ENCODE measurements around the gene BRD1. TPM values are rescaled to one million over a fixed set of nuclear protein-coding genes. Genes with fewer than 3 reads are reported as not detected.
A peak's percentile ranks its signal among the peaks of the same experiment; 100 is the strongest.

Gene BRD1
- total RNA-seq, 1 experiment from 2014 or later, result 19.1 TPM

DNA sequence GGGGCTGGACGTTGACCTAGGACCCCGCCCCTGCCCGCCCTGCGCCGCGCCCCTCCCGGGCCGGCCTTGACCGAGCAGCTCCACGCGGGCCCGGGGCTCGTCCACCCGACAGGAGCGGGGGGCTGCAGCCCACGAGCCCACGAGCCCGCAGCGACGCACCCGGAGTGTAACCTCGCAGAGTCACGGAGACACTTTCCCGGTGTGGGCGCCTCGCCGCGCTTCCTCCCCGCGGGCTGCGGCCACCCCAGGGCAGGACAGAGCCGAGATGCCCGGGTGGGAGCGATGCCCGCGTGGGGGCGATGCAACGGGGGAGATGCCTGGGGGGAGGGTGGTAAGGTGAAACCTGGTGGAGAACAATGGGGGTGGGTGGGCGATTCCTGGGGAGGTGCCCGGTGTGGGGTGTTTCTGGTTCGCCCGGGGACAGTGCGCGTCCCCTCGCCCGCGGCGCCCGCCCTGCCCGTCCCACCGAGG is 21.1 kb upstream of the BRD1 start:
- peaks cover 14% of the 10 kb centered on the region for H3K27me3 ChIP-seq (ENCODE audit: low read length)
- H3K27ac ChIP-seq (ENCODE audit: low read length), result no peak overlapping the region
- H3K9me2 ChIP-seq (replicated peaks; ENCODE audit: low read length), result no peaks in the 10 kb centered on the region
- BruUV-seq (replicated peaks), result no TSS peak
- no peaks in the 10 kb centered on the region for H3F3A ChIP-seq (ENCODE audit: low read length, unreplicated experiment)
- no peaks in the 10 kb centered on the region for H3K9me3 ChIP-seq (ENCODE audit: low read length)
- TF ChIP-seq EZH2phosphoT487 (IDR thresholded peaks at IDR 0.05; ENCODE audit: borderline replicate concordance, low read length) (no peak), EZH2 (IDR thresholded peaks at IDR 0.05; ENCODE audit: low read length, unreplicated experiment) (no peak)
- TF ChIP-seq, protein P1, sequence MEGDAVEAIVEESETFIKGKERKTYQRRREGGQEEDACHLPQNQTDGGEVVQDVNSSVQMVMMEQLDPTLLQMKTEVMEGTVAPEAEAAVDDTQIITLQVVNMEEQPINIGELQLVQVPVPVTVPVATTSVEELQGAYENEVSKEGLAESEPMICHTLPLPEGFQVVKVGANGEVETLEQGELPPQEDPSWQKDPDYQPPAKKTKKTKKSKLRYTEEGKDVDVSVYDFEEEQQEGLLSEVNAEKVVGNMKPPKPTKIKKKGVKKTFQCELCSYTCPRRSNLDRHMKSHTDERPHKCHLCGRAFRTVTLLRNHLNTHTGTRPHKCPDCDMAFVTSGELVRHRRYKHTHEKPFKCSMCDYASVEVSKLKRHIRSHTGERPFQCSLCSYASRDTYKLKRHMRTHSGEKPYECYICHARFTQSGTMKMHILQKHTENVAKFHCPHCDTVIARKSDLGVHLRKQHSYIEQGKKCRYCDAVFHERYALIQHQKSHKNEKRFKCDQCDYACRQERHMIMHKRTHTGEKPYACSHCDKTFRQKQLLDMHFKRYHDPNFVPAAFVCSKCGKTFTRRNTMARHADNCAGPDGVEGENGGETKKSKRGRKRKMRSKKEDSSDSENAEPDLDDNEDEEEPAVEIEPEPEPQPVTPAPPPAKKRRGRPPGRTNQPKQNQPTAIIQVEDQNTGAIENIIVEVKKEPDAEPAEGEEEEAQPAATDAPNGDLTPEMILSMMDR (conservative IDR thresholded peaks at IDR 0.05; ENCODE audit: low read depth, low read length), result no peak
- intact Hi-C loops (cut with micrococcal nuclease), result no loop called here
- DNase-seq (no peak), ATAC-seq (no peak)
- CTCF ChIA-PET, result no interaction called here
- H4K20me1 ChIP-seq (ENCODE audit: low read length), result no peaks in the 10 kb centered on the region
- H3K4me1 ChIP-seq (ENCODE audit: insufficient read depth, low read length), result no peaks in the 10 kb centered on the region
- no peaks in the 10 kb centered on the region for H3K36me3 ChIP-seq (ENCODE audit: low read depth, low read length)
- 0 out of 2 replicates have a peak overlapping the region, but pooled peaks have one; percentile 37 for H3K4me2 ChIP-seq (ENCODE audit: low read length)
- POLR2A ChIA-PET (ENCODE audit: unreplicated experiment), result no interaction called here
- H3K79me2 ChIP-seq (ENCODE audit: low read length), result no peaks in the 10 kb centered on the region
- H3K9ac ChIP-seq (ENCODE audit: low read length), result no peak overlapping the region
- no peak overlapping the region for H2AFZ ChIP-seq (ENCODE audit: low read length)
- H3K4me3 ChIP-seq (ENCODE audit: low read length), result no peak overlapping the region

DNA sequence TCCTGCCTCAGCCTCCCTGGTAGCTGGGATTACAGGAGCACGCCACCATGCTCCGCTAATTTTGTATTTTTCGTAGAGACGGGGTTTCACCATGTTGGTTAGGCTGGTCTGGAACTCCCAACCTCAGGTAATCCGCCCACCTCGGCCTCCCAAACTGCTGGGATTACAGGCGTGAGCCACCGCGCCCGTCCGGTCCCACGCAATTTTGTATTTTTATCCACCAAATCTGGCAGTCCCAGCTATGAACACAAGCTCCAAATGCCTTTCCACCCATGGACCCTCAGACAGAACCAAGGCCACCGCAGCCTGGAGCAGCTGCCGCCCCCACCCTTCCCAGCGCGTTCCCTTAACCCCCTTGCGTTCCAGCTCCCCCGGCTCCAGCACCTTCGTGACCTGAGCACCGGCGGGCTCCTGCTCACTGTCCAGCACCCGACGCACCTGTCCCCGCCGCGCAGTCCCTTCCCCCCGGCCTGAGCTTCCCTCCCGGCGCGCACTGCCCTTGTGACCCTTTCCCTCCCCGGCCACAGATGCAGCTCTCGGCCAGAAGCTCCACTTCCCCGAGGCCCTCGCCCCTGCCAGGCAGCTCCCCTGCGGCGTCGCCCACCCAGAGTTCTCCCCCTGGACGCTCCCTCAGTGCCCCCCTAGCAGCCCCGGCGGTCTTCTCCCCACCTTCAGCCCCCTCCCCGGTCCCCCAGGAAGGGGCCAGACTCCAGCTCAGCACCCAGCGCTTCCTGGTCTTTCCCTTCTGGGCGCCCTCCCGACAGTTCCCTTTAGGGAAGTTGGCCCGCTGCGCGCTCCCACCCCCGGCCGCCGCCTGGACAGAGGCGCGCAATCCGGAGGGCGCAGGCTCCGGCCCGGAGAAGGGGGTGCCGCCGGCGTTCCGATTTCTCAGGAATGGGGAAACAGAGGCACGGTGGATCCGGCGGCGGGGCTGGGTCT is 20.3 kb upstream of the BRD1 start:
- Histone ChIP-seq H3K9ac (ENCODE audit: low read length) (no peak overlapping the region), H3K9me3 (ENCODE audit: low read length) (no peaks in the 10 kb centered on the region), H3K9me2 (replicated peaks; ENCODE audit: low read length) (no peaks in the 10 kb centered on the region), H3K4me3 (ENCODE audit: low read length) (no peak overlapping the region), H4K20me1 (ENCODE audit: low read length) (no peaks in the 10 kb centered on the region), H3F3A (ENCODE audit: low read length, unreplicated experiment) (no peaks in the 10 kb centered on the region), H3K36me3 (ENCODE audit: low read depth, low read length) (no peaks in the 10 kb centered on the region), H3K79me2 (ENCODE audit: low read length) (no peaks in the 10 kb centered on the region), H3K4me2 (ENCODE audit: low read length) (0 out of 2 replicates have a peak overlapping the region, but pooled peaks have one; percentile 37), H3K4me1 (ENCODE audit: insufficient read depth, low read length) (no peaks in the 10 kb centered on the region), H3K27ac (ENCODE audit: low read length) (no peak overlapping the region), H2AFZ (ENCODE audit: low read length) (no peak overlapping the region), H3K27me3 (ENCODE audit: low read length) (peaks cover 14% of the 10 kb centered on the region)
- POLR2A ChIA-PET (ENCODE audit: unreplicated experiment), result no interaction called here
- TF ChIP-seq EZH2phosphoT487 (IDR thresholded peaks at IDR 0.05; ENCODE audit: borderline replicate concordance, low read length), result peak; percentile 45; the same call in 1 of the 2 replicates
- TF ChIP-seq, protein P1 (conservative IDR thresholded peaks at IDR 0.05; ENCODE audit: low read depth, low read length), result no peak
- intact Hi-C loops (cut with micrococcal nuclease), result no loop called here
- no peak for DNase-seq
- CTCF ChIA-PET, result no interaction called here
- no peak for ATAC-seq
- BruUV-seq (replicated peaks), result no TSS peak
